HCT116 (cell line): ENCODE results near the gene ITGA1. TPM values are rescaled to one million over a fixed set of nuclear protein-coding genes. Genes with fewer than 3 reads are reported as not detected.

Experiments used
- ATAC-seq: fragments of 200-7000 bp; cut with Tn5 transposase; 2 replicates; pipeline ENCODE4 v1.9.1; 2020; ENCODE audit warnings: mild to moderate bottlenecking, moderate library complexity
- BruUV-seq: library from RNA; stranded (reverse); fragments of 400-500 nt; replicated peaks from 2 replicates; lab custom pipeline; 2021; lab: Mats Ljungman, UMichigan
- CTCF ChIA-PET: fragments of 300-600 bp; sonication (Branson Sonifier 250); formaldehyde crosslinking; loops from one replicate; lab custom pipeline; 2021; ENCODE audit warnings: antibody characterized with exemption; lab: Charles Lee
- POLR2A ChIA-PET: fragments of 300-600, 350-600 bp; sonication (Branson Sonifier 250); formaldehyde crosslinking; loops from one replicate; lab custom pipeline; 2021; ENCODE audit warnings: antibody characterized with exemption; lab: Charles Lee
- RAD21 ChIA-PET, 2 experiments: fragments of 300-600 bp; sonication (Branson Sonifier 250); formaldehyde crosslinking; loops; one replicate each; lab custom pipeline; 2023; ENCODE audit warnings: low total read pairs in 2 of 2; ENCODE audit not compliant: uncharacterized antibody in 2 of 2, unreplicated experiment in 2 of 2, low non-redundant PET in 1 of 2; lab: Charles Lee
- DNase-seq: peaks from one replicate; pipeline ENCODE4 v3.0.0-alpha.2; 2010; ENCODE audit warnings: low read depth, low spot score
- H2AFZ ChIP-seq: fragments of 200-600 bp; shearing (Covaris generic), sonication (generic); 2 replicates; pipeline ENCODE4 v1.6.1; 2017; ENCODE audit warnings: low read depth, mixed run types, mixed read lengths, antibody characterized with exemption, low read length; ENCODE audit not compliant: poor library complexity, severe bottlenecking
- H3K27ac ChIP-seq: 2 replicates; pipeline ENCODE4 v1.5.1; 2012; ENCODE audit warnings: low read depth, low read length
- H3K27me3 ChIP-seq: fragments of 200-600 bp; sonication (generic); 2 replicates; pipeline ENCODE4 v1.6.1; 2016; ENCODE audit warnings: mixed run types, low read length, mixed read lengths; ENCODE audit not compliant: insufficient read depth
- H3K36me3 ChIP-seq, 2 experiments: fragments of 200-500 bp in 1 of 2; fragments of 200-600 bp in 1 of 2; sonication (Bioruptor generic) in 1 of 2; sonication (generic) in 1 of 2; 2 replicates each; pipeline versions ENCODE4 v1.5.1 to v1.6.1; 2014 to 2016; ENCODE audit warnings: low read length in 2 of 2, inconsistent platforms in 1 of 2, mixed read lengths in 1 of 2, mixed run types in 1 of 2; ENCODE audit not compliant: insufficient read depth in 2 of 2, control insufficient read depth in 1 of 2
- H3K4me1 ChIP-seq, 2 experiments: fragments of 200-600 bp in 1 of 2; sonication (generic) in 1 of 2; 2 replicates each; pipeline versions ENCODE4 v1.5.1 to v1.6.1; 2012 to 2017; ENCODE audit warnings: low read length in 2 of 2, inconsistent platforms in 1 of 2, mild to moderate bottlenecking in 1 of 2, mixed read lengths in 1 of 2, mixed run types in 1 of 2, moderate library complexity in 1 of 2; ENCODE audit not compliant: insufficient read depth in 2 of 2, control insufficient read depth in 1 of 2
- H3K4me2 ChIP-seq: fragments of 200-600 bp; sonication (generic); 2 replicates; pipeline ENCODE4 v1.6.1; 2017; ENCODE audit warnings: mixed run types, low read length, mixed read lengths
- H3K4me3 ChIP-seq, 2 experiments: fragments of 200-600 bp in 1 of 2; sonication (generic) in 1 of 2; replicated peaks in 1 of 2; 2 replicates each; pipeline ENCODE4 v1.5.1; 2011 to 2016; ENCODE audit warnings: low read length in 2 of 2, control low read depth in 1 of 2, low read depth in 1 of 2, mild to moderate bottlenecking in 1 of 2, mixed read lengths in 1 of 2, mixed run types in 1 of 2
- H3K79me2 ChIP-seq: fragments of 200-600 bp; sonication (generic); 2 replicates; pipeline ENCODE4 v1.6.1; 2017; ENCODE audit warnings: mild to moderate bottlenecking, mixed run types, low read length, moderate library complexity, mixed read lengths; ENCODE audit not compliant: insufficient read depth
- H3K9ac ChIP-seq: fragments of 200-600 bp; sonication (generic); 2 replicates; pipeline ENCODE4 v1.6.1; 2016; ENCODE audit warnings: low read length, mixed read lengths
- H3K9me2 ChIP-seq: fragments of 200-600 bp; sonication (generic), shearing (Covaris generic); 2 replicates; pipeline ENCODE4 v1.6.1; 2017; ENCODE audit warnings: mixed run types, mild to moderate bottlenecking, moderate library complexity; ENCODE audit not compliant: insufficient read depth
- H3K9me3 ChIP-seq, 2 experiments: fragments of 200-500 bp in 1 of 2; fragments of 200-600 bp in 1 of 2; sonication (Bioruptor generic) in 1 of 2; sonication (generic) in 1 of 2; 2 replicates each; pipeline ENCODE4 v1.6.1; 2014 to 2017; ENCODE audit warnings: low read length in 2 of 2, mixed read lengths in 2 of 2, inconsistent platforms in 1 of 2, low read depth in 1 of 2, mild to moderate bottlenecking in 1 of 2, mixed run types in 1 of 2, moderate library complexity in 1 of 2; ENCODE audit not compliant: control insufficient read depth in 1 of 2, insufficient read depth in 1 of 2
- H4K20me1 ChIP-seq: fragments of 200-600 bp; sonication (generic), shearing (Covaris generic); 2 replicates; pipeline ENCODE4 v1.6.1; 2017; ENCODE audit warnings: mixed run types, mild to moderate bottlenecking, moderate library complexity; ENCODE audit not compliant: insufficient read depth
- CBX3 ChIP-seq: IDR thresholded peaks from 2 replicates; pipeline ENCODE4 v1.6.1; 2012; ENCODE audit warnings: low read depth
- CEBPB ChIP-seq: IDR thresholded peaks from 2 replicates; pipeline ENCODE4 v1.6.1; 2012; ENCODE audit warnings: low read depth
- EGR1 ChIP-seq: IDR thresholded peaks from 2 replicates; pipeline ENCODE4 v1.6.1; 2012; ENCODE audit warnings: low read depth
- EZH2phosphoT487 ChIP-seq: fragments of 200-600 bp; IDR thresholded peaks from 2 replicates; pipeline ENCODE4 v1.6.1; 2018; ENCODE audit warnings: antibody characterized with exemption, borderline replicate concordance
- MAX ChIP-seq: IDR thresholded peaks from 2 replicates; pipeline ENCODE4 v1.6.1; 2012
- POLR2A ChIP-seq: IDR thresholded peaks from 2 replicates; pipeline ENCODE4 v1.7.0; 2011; ENCODE audit warnings: borderline replicate concordance; ENCODE audit not compliant: insufficient read depth, insufficient read length; ENCODE audit errors: extremely low read depth
- POLR2AphosphoS5 ChIP-seq: IDR thresholded peaks from 2 replicates; pipeline ENCODE4 v1.6.1; 2011; ENCODE audit warnings: mild to moderate bottlenecking, low read depth, low read length, moderate library complexity
- RAD21 ChIP-seq: IDR thresholded peaks from 2 replicates; pipeline ENCODE4 v1.6.1; 2012; ENCODE audit warnings: low read depth, mild to moderate bottlenecking
- REST ChIP-seq: IDR thresholded peaks from 2 replicates; pipeline ENCODE4 v1.6.1; 2012; ENCODE audit warnings: low read depth
- SIN3A ChIP-seq: IDR thresholded peaks from 2 replicates; pipeline ENCODE4 v1.6.1; 2012; ENCODE audit warnings: low read depth
- SP1 ChIP-seq: IDR thresholded peaks from 2 replicates; pipeline ENCODE4 v1.6.1; 2012; ENCODE audit warnings: low read depth
- SRF ChIP-seq: IDR thresholded peaks from 2 replicates; pipeline ENCODE4 v1.6.1; 2012; ENCODE audit warnings: low read depth
- TCF7L2 ChIP-seq: IDR thresholded peaks from 2 replicates; pipeline ENCODE4 v1.7.0; 2011; ENCODE audit warnings: borderline replicate concordance, inconsistent platforms; ENCODE audit not compliant: insufficient read depth, insufficient read length; ENCODE audit errors: extremely low read depth
- YY1 ChIP-seq: IDR thresholded peaks from 2 replicates; pipeline ENCODE4 v1.6.1; 2011; ENCODE audit warnings: low read length, low read depth, moderate library complexity, mild to moderate bottlenecking; ENCODE audit not compliant: insufficient replicate concordance; ENCODE audit errors: extremely low read depth
- intact Hi-C: fragments of 100-400 bp; cut with micrococcal nuclease; formaldehyde crosslinking; loops from 2 replicates; pipeline ENCODE4 v1.10.0; 2022
- total RNA-seq: library from RNA; stranded (reverse); gene quantifications from one replicate; pipeline ENCODE4 v1.2.1, GENCODE V29; 2021; ENCODE audit not compliant: unreplicated experiment
- TF ChIP-seq, protein P1 (sequence below), 3 experiments: fragments of 200-600 bp in 1 of 3; sonication (generic) in 1 of 3; IDR thresholded peaks in 2 of 3; conservative IDR thresholded peaks in 1 of 3; 2 replicates each; pipeline ENCODE4 v1.5.1; 2012 to 2017; ENCODE audit warnings: low read depth in 2 of 3, low read length in 2 of 3, antibody characterized with exemption in 1 of 3, borderline replicate concordance in 1 of 3, control low read depth in 1 of 3, mild to moderate bottlenecking in 1 of 3, mixed read lengths in 1 of 3, mixed run types in 1 of 3, moderate library complexity in 1 of 3; ENCODE audit not compliant: insufficient read depth in 1 of 3
- TF ChIP-seq, protein P2 (sequence below): IDR thresholded peaks from 2 replicates; pipeline ENCODE4 v1.6.1; 2011; ENCODE audit warnings: mild to moderate bottlenecking, low read length, moderate library complexity; ENCODE audit not compliant: insufficient replicate concordance; ENCODE audit errors: extremely low read depth

The ITGA1 gene
- total RNA-seq, 1 experiment from 2014 or later: 1.8 TPM

GRCh38 chr5:52808316-52808901 lies 20.7 kb downstream of the ITGA1 start:
- ChIA-PET POLR2A (no interaction called here), CTCF (no interaction called here), RAD21 (no interaction called here)
- no peak for DNase-seq
- Histone ChIP-seq H3K9ac (no peak overlapping the region), H3K36me3 (peaks cover 1 to 10% of the 10 kb centered on the region in 2 experiments; a peak in 3 of 4 replicates), H3K4me2 (no peak overlapping the region), H4K20me1 (peaks cover 8% of the 10 kb centered on the region; the same call in 1 of the 2 replicates), H3K9me2 (no peaks in the 10 kb centered on the region), H3K4me1 (peaks cover 0 to 16% of the 10 kb centered on the region in 2 experiments; a peak in 1 of 4 replicates), H3K79me2 (peaks cover 14% of the 10 kb centered on the region), H3K9me3 (no peaks in the 10 kb centered on the region), H2AFZ (no peak overlapping the region), H3K4me3 (no peak overlapping the region), H3K27ac (no peak overlapping the region), H3K27me3 (no peaks in the 10 kb centered on the region)
- ATAC-seq: no peak
- intact Hi-C loops: no loop called here
- TF ChIP-seq POLR2A (no peak), YY1 (no peak), CBX3 (no peak), MAX (no peak), REST (no peak), EZH2phosphoT487 (no peak), RAD21 (no peak), SRF (no peak), EGR1 (no peak), CEBPB (no peak), SIN3A (no peak), TCF7L2 (no peak), POLR2AphosphoS5 (no peak), SP1 (no peak)
- TF ChIP-seq, protein P1, sequence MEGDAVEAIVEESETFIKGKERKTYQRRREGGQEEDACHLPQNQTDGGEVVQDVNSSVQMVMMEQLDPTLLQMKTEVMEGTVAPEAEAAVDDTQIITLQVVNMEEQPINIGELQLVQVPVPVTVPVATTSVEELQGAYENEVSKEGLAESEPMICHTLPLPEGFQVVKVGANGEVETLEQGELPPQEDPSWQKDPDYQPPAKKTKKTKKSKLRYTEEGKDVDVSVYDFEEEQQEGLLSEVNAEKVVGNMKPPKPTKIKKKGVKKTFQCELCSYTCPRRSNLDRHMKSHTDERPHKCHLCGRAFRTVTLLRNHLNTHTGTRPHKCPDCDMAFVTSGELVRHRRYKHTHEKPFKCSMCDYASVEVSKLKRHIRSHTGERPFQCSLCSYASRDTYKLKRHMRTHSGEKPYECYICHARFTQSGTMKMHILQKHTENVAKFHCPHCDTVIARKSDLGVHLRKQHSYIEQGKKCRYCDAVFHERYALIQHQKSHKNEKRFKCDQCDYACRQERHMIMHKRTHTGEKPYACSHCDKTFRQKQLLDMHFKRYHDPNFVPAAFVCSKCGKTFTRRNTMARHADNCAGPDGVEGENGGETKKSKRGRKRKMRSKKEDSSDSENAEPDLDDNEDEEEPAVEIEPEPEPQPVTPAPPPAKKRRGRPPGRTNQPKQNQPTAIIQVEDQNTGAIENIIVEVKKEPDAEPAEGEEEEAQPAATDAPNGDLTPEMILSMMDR (IDR thresholded peaks at IDR 0.05 in 2 of 3, conservative IDR thresholded peaks at IDR 0.05 in 1 of 3; ENCODE audit: borderline replicate concordance in 1 of 3, insufficient read depth in 1 of 3, low read depth in 2 of 3, low read length in 2 of 3): no peak
- TF ChIP-seq, protein P2, sequence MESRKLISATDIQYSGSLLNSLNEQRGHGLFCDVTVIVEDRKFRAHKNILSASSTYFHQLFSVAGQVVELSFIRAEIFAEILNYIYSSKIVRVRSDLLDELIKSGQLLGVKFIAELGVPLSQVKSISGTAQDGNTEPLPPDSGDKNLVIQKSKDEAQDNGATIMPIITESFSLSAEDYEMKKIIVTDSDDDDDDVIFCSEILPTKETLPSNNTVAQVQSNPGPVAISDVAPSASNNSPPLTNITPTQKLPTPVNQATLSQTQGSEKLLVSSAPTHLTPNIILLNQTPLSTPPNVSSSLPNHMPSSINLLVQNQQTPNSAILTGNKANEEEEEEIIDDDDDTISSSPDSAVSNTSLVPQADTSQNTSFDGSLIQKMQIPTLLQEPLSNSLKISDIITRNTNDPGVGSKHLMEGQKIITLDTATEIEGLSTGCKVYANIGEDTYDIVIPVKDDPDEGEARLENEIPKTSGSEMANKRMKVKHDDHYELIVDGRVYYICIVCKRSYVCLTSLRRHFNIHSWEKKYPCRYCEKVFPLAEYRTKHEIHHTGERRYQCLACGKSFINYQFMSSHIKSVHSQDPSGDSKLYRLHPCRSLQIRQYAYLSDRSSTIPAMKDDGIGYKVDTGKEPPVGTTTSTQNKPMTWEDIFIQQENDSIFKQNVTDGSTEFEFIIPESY: no peak
- no TSS peak for BruUV-seq
